Hematopoietic multipotent progenitor cell (in vitro differentiated cells): Measurements from ENCODE around the gene PDSS1. TPM values are rescaled to one million over a fixed set of nuclear protein-coding genes. Genes with fewer than 3 reads are reported as not detected.
"Not testable (repeated sequence)": the region's sequence is repeated elsewhere in the genome, so short reads cannot be mapped to it uniquely, and the experiment has no call there.

Experiments used
- DNase-seq, 3 donors: peaks; one replicate each; pipeline ENCODE4 v3.0.0-alpha.2; 2011 to 2015; ENCODE audit warnings: low read depth in 2 of 3, low spot score in 2 of 3
- total RNA-seq: library from RNA; depleted of rRNA; stranded (reverse); fragments of >200 nt; gene quantifications from one replicate; pipeline ENCODE4 v1.2.3, GENCODE V29; 2012

Gene PDSS1
- total RNA-seq, 1 donor, result 4.6 TPM

GRCh38 chr10:26738301-26738911 is 40.9 kb downstream of the PDSS1 start:
- DNase-seq, result no peak

- DNase-seq, result no peak
These were observed 41.6 kb downstream of the PDSS1 start for GRCh38 chr10:26739071-26739631.

DNA sequence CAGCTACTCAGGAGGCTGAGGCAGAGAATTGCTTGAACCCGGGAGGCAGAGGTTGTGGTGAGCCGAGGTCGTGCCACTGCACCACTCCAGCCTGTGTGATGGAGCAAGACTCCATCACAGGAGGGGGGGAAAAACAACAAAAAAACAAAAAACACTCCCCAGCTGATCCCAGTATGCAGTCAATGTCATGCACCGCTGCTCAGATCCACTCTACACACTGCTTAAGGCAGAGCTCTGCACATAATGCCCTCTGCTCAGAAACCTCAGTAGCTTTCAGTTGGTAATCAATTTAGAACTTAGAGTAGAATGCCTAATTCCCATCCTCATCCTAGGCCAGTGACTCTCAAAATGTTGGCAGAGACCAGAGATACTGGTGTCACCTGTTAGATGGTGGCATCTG is 43.9 kb downstream of the PDSS1 start:
- no peak for DNase-seq

DNA sequence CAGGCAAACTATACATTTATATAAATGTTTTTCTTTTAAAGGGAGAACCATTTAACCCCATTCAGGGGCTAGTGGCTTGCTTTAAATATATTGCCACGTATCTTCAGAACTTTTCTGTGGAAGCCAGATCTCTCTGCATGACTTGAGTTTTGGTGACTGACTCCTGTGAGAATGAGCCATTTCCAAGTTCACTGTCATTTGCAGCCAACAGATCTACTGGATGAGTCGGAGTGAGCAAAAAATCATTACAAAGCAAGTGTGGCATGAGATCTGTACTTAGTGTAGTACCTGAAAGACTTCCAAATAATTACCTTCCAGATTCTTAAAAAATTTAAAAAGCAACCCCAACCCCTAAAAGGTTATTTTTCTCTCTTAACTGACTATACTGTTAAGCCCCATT is 45.6 kb downstream of the PDSS1 start:
- no peak for DNase-seq

DNA sequence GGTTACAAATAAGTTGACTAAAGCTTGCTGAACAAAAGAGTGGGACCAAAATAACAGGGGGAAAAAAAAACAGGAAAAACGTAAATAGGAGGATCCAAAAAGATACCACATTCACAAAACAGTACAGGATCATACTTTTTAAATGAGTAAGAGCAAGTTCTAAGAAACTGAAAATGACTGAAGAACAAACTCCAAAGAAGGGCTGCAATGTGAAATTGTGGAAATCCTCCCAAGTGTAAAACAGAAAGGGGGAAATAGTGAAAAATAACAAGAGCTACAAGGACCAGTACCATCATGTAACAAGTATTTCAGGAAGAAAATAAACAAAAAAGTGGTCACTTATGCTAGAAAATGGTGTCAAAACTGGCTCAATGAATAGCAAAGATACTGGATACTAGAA is 46.3 kb downstream of the PDSS1 start:
- no peak for DNase-seq

- no peak for DNase-seq
These were observed 48.6 kb downstream of the PDSS1 start for GRCh38 chr10:26746061-26746460.

- DNase-seq, result peak in 2 of 3 donors; percentile 21 to 48
These were observed 58.0 kb downstream of the PDSS1 start for GRCh38 chr10:26755443-26755903.

DNA sequence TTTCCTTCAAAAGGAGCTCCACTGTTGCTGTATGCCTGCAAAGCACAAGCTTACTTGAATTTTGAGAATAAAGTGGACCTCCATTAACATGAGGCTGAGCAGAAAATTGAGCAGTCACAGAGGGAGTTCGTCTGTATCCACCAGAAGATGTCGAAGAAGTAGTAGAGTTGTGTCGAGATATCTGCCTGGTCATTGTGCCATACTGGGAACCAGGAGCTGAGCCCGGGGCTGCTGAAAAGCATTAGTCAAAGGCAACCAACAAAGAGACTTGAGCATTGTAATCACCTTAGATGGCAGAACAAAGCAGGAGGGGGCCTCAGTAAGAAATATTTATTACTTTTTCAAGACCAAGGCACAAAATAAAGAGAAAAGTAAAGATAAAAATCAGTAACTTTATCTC is 61.5 kb downstream of the PDSS1 start:
- no peak for DNase-seq

GRCh38 chr10:26765549-26765948 is 68.0 kb downstream of the PDSS1 start:
- DNase-seq, result no peak

GRCh38 chr10:26770069-26770468 is 72.6 kb downstream of the PDSS1 start:
- DNase-seq, result no peak

DNA sequence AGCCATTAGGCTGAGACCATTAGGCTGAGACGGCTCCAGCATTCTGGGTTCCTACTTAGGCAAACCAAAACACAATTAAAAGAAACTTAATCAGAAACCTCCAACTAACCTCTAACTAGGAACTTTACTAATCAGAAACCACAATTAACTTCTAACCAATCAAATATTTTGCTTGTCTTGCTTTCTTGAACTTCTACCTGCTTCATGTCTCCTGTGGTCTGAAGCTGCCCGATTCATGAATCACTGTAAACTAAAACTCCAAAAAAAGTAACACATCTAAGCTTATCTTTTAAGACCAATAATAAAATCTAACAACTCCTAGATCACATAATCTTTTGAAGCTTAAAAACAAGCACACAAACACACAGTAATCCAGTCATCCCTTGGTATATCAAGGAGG is 76.1 kb downstream of the PDSS1 start:
- no peak for DNase-seq

GRCh38 chr10:26776258-26776657 is 78.8 kb downstream of the PDSS1 start:
- DNase-seq, result no peak

GRCh38 chr10:26777686-26778085 is 80.2 kb downstream of the PDSS1 start:
- no peak for DNase-seq

DNA sequence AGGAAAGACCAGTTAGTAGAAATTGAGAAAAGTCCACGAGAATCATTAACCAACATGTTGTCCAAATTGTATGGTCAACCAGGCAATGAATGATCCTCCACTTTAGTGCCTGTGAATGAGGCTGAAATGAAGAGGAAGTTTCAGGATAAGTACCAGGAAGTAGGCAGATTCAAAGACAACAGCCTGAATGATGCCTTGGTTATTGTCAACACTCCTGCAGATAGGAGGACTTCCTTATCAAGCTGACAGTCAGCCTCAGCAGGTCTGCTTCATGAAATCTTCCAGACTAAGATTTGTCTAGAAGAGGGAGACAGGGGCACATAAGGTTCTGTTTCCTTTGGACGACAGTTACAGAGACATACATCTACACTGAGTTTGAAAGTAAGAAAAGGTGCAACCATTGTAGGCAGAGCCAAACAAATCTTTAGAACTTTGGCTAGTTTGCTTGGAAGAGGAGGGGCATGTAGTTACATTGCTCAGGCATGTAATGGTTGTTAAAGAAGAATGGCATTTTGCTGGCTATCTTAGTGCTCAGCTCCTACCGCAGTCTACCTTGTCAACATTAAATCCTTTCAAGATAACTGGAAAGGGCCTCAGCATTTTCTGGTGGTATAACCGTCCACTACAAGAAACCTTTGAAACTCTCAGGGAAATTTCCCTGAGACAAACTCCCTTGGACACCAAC is 81.8 kb downstream of the PDSS1 start:
- DNase-seq, result no peak

DNA sequence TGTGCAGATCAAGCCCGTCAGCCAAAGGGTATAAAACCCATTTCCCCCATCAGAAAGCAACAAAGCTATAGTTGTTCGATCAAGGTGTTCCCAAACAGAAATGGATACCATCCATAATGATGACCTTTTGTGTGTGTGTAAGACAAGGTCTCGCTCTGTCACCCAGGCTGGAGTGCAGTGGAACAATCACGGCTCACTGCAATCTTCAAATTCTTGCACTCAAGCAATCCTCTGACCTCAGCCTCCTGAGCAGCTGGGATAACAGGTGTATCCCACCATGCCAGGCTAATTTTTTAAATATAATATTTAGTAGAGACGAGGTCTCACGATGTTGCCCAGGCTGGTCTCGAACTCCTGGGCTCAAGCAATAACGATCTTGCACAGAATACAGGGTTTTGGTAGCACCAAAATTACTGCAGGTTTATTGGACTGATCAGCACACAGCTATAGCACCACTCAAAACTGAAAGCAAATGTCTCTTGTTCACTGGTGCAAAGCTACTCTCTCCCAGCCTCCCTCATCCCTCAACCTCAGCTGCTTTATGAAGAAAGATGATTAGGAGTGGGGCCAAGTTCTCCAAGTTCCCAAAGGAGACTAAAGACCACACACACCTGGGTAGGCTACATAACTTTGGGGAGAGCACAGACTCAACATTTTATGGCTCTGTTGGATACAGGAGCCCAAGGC is 82.7 kb downstream of the PDSS1 start:
- no peak for DNase-seq

DNA sequence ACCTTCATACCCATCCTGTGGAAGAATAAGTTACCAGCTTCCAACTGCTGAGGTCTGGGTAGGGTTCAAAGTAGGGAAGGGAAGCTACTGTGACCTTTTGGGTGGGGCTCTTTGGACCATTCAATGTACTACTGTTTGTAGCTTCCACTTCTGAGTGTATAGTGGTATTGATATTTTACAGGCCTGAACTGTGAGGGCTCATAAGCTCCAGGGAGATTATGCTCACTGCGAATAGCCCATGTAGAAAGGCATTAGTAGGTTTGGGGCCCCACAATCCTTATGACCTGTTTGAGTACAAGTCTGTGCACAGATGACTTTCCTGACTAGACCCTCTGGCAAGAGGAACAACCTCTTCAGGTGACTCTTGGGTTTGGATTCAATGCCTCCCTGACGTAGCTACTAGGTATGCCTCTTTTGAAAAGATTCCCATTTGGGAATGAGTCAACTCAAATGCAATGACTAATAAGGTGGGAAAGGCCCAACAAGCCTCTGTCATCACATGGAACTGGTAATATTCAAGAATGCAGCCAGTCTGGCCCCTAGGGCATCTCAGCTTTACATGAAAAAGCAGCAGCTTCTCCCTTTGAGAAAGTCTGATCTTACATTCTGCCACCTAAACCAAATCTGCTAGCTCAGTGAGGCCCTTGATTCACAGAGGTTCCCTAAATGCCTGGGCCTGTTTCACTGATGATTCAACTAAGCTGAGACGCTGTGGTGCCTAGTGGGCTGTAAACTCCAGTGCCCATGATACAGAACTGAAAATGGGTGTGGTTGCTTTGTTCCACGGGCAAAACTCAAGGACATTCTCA is 83.5 kb downstream of the PDSS1 start:
- no peak for DNase-seq

GRCh38 chr10:26781797-26782196 is 84.3 kb downstream of the PDSS1 start:
- DNase-seq, result no peak

DNA sequence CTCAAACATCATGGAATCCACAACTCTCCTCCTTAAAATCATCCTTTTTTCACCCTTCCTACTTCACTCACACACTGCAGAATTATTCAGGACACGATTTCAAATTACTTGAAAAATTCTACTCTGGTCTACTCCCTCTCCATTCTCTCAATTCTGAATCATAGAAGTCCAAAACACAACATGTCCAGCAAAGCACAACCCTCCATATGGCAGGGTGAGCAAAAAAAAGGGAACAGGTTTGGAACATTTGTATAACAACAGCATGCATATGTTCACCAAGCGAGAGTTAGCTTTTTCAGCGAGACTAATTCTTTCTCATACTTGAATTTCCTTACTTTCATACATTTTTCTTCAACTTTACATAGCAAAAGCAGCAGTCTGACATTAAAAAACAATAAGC is 89.9 kb downstream of the PDSS1 start:
- DNase-seq, result no peak

DNA sequence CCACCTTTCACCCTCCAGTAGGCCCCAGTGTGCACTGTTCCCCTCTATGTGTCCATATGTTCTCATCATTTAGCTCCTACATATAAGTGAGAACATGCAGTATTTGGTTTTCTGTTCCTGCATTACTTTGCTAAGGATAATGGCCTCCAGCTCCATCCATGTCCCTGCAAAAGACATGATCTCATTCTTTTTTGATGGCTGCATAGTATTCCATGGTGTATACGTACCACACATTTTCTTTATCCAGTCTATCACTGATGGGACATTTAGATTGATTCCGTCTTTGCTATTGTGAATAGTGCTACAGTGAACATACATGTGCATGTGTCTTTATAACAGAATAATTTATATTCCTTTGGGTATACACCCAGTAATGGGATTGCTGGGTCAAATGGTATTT is 92.3 kb downstream of the PDSS1 start:
- DNase-seq, result not testable (repeated sequence)

DNA sequence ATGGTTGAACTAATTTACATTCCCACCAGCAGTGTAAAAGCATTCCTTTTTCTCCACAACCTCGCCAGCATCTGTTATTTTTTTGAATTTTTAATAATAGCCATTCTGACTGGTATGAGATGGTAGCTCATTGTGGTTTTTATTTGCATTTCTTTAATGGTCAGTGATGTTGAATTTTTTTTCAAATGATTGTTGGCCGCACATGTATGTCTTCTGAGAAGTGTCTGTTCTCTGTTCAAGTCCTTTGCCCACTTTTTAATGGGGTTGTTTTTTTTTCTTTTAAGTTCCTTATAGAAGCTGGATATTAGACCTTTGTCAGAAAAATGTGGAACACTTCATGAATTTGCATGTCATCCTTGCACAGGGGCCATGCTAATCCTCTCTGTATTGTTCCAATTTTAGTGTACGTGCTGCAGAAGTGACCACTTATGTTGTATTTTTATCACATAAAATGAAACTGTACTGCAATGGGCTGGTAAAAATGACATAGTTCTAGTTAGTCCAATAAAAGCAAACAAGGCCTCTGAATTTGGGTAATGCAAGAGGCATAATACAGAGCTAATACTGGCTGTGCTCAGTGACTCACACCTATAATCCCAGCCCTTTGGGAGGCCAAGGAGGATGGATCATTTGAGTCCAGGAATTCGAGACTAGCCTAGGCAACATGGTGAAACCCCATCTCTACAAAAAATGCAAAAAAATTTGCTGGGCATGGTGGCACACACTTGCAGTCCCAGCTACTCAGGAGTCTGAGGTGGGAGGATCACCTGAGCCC is 92.9 kb downstream of the PDSS1 start:
- DNase-seq, result no peak
